ENCODE data around the gene HS2ST1.
A peak's percentile ranks its signal among the peaks of the same experiment; 100 is the strongest.
"Not testable (repeated sequence)": the region's sequence is repeated elsewhere in the genome, so short reads cannot be mapped to it uniquely, and the experiment has no call there.

HS2ST1 gene

DNA sequence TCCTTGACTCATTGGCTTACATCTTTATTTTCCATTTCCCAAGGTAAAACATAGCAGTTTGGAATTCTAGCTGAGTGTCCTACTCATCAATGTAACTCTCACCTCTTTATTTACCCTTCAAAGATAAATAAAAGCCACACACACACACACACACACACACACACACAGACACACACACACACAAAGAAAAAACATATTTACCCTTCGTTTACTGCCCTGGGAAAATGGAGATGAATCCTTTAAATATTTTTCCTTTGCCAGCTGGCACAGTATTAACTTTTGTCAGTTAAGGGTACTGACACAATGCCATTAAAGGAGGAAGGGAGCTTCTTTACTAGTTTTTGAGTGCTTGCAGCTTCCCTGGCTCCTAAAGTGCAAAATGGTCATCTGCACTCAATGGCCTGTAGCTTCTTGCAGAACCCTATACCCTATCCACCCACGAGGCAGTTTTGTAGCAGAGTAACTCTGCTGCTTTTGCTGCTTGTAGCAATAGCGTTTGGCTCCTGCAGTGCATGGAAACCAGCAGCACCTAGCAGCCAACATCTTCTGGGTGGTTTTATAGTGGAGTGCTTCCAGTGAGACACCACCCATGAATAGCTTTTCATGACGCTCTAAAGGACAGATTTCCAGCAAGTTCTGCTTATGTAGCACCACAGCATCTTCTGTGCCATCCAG, 103.7 kb downstream of the HS2ST1 start:
- DNase-seq = no peak

- DNase-seq = no peak
Measured at GRCh38 chr1:87023326-87023725, 108.9 kb downstream of the HS2ST1 start.

GRCh38 chr1:87024936-87025540, 110.6 kb downstream of the HS2ST1 start:
- DNase-seq = peak in 1 of 51 donors; percentile 13

- not testable (repeated sequence) for DNase-seq
Measured at GRCh38 chr1:87027561-87027960, 113.1 kb downstream of the HS2ST1 start.

DNA sequence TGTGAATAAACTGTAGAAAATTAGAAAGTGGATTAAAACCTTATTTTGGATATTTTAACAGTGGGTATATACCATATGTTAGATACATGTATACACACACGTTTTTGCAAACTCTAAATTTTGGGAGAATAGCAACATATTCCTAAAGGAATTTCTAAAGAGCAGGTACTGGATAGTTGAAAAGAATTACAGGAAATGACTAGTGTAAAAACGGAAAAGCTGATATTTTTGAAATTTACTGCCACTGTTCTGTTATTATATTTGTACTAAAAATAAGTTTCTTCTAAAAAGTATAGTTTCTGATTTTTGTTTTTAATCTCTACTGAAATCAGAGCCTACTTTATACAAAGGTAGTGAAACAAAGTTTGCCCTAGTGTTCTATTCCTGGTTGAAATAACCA, 114.1 kb downstream of the HS2ST1 start:
- no peak for DNase-seq

DNA sequence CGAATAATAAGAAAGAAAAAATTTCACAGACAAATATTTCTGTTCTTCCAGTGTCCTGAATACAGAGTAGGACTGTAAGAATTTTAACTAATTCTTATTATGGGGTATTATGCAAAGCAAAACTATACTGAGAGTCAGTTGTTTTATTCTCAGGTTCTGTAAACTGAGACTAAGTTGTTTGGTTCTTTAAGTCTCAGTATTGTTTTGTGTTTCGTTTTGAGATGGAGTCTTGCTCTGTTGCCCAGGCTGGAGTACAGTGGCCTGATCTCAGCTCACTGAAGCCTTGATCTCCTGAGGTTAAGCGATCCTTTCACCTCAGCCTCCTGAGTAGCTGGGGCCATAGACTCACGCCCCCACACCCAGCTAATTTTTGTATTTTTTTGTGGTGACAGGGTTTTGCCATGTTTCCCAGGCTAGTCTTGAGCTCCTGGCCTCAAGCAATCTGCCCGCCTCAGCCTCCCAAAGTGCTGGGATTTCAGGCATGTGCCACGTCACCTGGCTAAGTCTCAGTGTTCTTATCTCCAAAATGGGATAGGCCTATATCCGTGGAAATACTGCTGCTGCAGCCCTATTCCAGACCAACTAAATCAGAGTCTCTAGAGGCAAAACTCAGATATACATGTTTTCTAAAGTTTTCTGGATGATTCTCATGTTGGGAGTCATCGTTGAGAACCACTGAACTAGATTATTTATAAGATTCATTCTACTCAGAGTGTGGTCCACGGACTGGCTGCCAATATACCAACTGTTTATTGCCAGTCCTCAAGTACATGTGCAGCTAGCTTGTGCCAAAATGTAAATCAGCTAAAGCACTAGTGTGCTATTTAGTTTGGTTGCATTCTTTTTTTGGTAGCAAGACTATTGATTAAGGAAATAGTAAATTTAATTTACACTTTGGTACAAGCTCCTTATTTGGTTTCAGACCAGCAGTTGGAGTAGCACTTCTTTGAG, 116.6 kb downstream of the HS2ST1 start:
- DNase-seq = no peak

GRCh38 chr1:87034351-87034750, 119.9 kb downstream of the HS2ST1 start:
- no peak for DNase-seq

DNA sequence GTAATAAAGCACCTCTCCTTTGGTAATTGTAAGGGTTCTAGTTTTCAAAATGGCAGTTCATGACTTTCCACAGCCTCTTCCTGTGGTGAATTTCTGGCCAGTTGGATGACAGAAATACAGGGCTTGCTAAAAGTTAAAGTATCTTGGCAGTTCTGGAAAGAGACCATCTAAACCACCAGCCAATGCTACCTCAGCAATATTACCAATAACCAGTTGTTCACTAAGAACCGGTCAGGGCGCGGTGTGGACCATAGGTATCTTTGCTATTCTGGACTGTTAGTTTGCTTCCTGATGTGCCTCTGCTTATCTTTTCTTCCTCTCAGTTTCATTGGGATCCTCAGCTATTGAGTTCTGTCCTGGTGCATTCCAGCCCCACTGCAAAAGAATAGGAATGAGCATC, 124.7 kb downstream of the HS2ST1 start:
- no peak for DNase-seq

DNA sequence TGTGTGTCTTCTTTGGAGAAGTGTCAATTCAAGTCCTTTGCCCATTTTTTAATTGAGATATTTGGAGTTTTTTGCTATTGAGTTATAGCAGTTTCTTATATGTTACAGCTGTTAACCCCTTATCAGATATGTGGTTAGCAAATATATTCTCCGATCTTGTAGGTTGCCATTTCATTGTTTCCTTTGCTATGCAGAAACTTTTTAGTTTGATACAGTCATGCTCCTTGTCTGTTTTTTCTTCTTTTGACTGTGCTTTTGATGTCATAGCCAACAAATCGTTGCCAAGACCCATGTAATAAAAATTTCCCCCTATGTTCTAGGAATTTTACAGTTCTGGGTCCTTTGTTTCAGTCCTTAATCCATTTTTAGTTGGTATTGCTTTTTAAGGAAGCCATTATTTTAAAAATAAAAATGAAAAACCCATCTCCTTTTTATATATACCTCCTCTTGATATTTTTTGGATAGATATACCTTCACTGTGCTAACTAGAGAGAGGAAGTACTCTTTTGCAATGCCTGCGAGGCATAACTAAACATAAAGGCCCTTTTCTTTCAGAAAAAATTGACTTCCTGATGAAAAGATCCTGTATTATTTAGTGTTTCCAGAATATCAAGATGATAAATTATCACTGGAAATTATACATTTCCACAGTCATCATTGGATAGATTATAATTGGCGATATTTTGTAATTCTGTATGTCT, 127.8 kb downstream of the HS2ST1 start:
- no peak for DNase-seq

- DNase-seq = no peak
Measured at GRCh38 chr1:87044424-87044823, 130.0 kb downstream of the HS2ST1 start.

GRCh38 chr1:87044840-87045239, 130.4 kb downstream of the HS2ST1 start:
- no peak for DNase-seq

GRCh38 chr1:87045761-87046304, 131.4 kb downstream of the HS2ST1 start:
- DNase-seq = no peak

DNA sequence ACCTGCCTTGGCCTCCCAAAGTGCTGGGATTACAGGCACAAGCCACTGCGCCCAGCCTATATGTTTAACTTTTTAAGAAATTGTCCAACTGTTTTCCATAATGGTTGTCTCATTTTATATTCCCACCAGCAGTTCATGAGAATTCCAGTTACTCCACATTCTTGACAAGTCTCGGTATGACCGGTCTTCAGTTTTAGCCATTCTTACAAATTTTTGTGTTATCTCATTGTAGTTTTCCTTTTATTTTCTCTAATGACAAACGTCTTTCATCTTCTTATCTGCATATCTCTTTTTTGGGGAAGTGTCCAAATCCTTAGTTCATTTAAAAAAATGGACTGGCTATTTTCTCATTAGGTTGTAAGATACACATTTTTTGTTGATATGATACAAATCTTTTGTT, 132.5 kb downstream of the HS2ST1 start:
- DNase-seq = no peak

DNA sequence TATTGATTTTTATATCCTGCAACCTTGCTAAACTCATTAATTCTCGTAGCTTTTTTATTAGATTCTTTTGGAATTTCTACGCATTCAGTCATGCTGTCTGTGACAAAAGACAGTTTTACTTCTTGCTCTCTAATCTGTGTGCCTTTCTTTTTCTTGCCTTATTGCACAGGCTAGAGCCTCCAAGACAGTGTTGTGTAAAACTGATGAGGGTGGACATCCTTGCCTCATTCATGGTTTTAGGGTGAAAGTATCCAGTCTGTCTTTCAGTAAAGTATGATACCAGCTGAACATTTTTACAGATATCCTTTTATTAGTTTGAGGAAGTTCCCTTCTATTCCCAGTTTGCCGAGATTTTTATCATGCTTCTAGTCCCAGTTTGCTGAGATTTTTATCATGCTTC, 133.8 kb downstream of the HS2ST1 start:
- no peak for DNase-seq

DNA sequence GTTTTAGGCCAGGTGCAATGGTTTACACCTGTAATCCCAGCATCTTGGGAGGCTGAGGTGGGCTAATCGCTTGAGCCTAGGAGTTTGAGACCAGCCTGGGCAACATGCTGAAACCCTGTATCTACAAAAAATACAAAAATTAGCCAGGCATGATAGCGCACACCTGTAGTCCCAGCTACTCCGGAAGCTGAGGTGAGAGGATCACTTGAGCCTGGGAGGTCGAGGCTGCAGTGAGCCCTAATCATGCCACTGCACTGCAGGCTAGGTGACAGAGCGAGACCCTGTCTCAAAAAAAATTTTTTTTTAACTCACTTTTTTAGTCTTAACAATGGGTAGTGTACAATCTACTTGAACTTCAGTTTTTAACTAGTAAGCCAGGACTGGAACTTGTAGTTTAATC, 137.5 kb downstream of the HS2ST1 start:
- DNase-seq = no peak

DNA sequence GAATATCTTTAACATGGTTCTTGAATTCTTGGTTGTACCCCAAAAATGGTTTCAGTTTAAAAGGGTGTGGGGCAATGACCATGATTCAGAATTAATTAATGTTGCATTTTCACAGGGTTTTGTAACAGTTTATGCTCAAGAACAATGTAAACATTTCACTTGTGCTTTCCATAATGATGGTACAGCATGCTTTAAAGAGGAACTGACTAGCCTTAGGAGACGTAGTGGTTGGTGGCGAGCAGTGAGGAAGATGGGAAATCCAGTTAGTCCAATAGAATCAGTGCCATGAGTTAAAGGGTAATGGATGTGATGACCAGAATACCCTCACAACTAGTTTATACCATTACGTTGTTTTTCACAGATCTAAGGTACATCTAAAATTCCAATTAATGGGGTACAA, 138.0 kb downstream of the HS2ST1 start:
- DNase-seq = no peak

GRCh38 chr1:87052961-87053360, 138.5 kb downstream of the HS2ST1 start:
- no peak for DNase-seq

DNA sequence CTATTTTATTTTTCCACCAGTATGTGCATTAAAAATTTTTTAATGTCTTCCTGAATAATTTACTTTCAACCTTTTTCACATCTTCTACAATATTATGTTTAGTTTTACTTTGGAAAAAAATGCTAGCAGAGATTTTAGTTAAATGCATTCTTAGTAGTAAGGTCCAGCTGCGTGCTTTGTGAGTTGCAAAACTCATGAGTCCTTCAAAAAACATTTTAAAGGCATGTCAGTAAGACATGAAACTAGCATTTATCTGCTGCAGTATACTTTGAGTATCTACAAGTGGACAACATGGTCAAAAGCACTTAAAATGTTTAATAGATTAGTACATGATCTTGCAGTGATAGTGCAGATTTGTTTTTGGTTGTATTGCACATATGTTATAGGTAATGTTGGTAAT, 139.0 kb downstream of the HS2ST1 start:
- no peak for DNase-seq

DNA sequence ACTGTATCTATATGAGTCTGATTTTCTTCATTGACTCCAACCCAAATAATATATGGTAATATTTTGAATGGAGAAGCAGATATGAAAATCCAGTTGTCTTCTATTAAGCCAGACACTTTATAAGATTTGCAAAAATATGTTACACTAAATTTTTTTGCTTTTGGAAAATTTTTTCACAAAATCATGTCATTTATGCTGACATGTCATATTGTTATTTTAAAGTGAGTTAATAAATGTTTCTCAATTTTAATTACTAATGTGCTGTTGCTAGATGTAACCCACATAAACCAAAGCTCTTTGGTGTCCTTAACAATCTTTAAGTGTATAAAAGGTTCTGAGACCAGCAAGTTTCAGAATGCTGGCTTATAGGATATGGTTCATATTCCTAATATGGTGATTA, 142.5 kb downstream of the HS2ST1 start:
- DNase-seq = no peak

- no peak for DNase-seq
Measured at GRCh38 chr1:87058343-87058649, 143.9 kb downstream of the HS2ST1 start.

DNA sequence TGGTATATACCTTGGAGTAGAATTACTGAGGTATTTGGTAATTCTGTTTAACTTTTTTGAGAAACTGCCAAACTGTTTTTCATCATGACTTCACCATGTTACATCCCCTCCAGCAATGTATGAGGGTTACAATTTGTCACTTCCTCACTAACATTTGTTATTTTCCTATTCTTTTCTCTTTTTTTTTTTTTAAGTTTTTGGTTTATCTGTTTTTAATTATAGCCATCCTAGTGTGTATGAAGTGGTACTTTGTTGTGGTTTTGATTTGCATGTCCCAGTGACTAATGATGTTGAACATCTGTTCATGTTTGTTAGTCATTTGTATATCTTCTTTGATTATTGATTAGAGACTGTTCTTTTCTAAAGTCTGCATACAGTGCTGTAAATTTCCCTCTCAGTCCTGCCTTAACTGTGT, 147.3 kb downstream of the HS2ST1 start:
- no peak for DNase-seq

- no peak for DNase-seq
Measured at GRCh38 chr1:87062687-87063086, 148.3 kb downstream of the HS2ST1 start.

Data from hypothalamus (tissue), 51 donors.